NOMO-1 treated with dmso at 0.1 percent for 144 hours (cell line): ENCODE measurements around the gene RTBDN.
"Not testable (repeated sequence)": the region's sequence is repeated elsewhere in the genome, so short reads cannot be mapped to it uniquely, and the experiment has no call there.

ENCODE experiments used
- DNase-seq: peaks from one replicate; lab custom pipeline; 2025; ENCODE audit not compliant: unreplicated experiment; lab: John Stamatoyannopoulos, UW

The RTBDN gene

DNA sequence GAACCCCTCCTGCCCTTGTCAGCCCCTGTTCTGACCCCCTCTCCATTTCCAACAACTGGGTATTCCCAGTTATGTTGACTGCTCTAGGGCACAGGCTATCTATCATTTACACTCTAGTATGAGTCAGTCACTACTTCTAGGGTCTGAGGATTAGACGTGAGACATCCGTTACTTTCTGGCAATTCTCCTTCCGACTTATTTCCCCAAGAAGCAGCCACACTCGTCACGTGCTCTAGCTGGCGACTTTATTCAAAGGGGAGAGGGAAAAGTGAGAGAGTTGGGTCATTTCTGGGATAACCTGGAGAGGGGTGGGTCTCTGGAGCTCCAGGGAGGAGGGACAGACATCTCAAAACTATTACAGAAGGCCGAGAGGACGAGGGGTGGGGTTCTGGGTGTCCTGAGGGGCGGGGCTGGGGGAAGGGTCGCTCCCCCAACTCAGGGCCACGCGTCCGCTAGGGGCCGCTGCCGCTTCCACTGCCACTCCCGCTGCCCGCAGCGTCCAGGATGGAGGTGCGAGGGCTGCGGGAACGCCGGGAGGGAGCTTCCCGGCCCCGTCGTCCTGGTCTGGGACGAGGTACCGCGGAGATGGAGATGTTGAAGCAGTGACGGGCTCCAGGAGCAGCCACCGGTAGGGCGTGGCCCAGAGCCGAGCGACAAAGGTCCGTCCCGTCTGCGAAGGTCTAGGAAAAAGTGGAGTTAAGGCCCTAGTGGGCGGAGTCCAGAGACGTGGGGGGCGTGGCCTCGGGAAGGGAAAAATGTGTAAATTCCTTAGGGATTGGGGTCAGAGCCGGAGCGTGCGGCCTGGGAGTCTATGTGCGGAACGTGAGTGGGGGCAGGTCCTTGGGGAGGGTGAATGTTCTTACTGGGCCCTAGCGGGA is 8.9 kb downstream of the RTBDN start:
- DNase-seq: no peak

DNA sequence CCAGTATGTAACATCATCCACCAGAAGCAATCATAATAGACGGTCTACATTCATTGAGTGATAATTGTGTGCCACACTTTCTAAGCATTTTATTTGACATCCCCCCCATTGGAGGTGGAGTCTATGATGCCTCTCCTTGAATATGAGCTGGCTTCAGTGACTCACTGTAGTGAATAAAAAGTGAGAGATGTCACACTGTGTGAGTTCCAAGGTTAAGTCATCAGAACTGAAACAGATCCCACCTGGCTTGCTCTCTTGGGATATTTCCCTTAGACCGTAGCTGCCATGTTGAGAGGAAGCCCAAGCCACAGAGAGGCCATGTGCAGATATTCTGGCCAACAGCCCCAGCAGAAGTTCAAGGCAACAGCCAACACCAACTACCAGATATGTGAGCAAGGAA is 12.6 kb downstream of the RTBDN start:
- no peak for DNase-seq

DNA sequence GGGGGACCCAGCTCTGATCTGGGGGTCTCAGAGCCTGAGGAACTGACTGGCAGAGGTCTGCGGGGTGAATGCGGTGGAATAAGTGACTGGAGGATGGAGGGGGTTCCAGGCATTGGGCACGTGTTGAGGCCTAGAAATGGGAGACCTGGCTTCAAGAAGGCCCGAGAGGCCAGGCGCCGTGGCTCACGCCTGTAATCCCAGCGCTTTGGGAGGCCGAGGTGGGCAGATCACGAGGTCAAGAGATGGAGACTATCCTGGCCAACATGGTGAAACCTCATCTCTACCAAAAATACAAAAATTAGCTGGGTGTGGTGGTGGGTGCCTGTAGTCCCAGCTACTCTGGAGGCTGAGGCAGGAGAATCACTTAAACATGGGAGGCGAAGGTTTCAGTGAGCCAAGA is 16.6 kb downstream of the RTBDN start:
- DNase-seq: not testable (repeated sequence)

DNA sequence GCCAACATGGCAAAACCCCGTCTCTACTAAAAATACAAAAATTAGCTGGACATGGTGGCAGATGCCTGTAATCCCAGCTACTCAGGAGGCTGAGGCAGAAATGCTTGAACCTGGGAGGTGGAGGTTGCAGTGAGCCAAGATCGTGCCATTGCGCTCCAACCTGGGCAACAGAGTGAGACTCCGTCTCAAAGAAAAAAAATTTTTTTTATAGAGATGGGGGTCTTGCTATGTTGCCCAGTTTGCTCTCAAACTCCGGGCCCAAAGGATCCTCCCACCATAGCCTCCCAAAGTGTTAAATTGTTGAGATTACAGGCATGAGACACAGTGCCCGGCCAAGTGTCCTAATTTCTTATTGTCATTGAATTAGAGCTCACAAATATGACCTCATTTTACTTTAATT is 17.2 kb downstream of the RTBDN start:
- not testable (repeated sequence) for DNase-seq

DNA sequence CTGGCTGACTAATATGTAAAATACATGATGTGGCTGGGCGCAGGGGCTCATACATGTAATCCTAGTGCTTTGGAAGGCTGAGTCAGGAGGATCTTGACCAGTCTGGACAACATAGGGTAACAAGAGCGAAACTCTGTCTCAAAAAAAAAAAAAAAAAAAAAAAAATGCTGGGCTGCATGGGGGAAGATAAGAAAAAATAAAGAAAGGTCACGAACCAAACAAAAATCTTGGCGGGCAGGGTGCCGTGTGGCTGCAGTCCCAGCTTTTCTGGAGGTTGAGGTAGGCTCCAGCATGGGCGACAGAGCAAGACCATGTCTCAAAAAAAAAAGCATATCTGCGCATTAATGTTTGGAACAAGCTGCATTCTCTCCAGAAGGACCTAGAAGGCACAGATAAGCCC is 19.3 kb downstream of the RTBDN start:
- no peak for DNase-seq

DNA sequence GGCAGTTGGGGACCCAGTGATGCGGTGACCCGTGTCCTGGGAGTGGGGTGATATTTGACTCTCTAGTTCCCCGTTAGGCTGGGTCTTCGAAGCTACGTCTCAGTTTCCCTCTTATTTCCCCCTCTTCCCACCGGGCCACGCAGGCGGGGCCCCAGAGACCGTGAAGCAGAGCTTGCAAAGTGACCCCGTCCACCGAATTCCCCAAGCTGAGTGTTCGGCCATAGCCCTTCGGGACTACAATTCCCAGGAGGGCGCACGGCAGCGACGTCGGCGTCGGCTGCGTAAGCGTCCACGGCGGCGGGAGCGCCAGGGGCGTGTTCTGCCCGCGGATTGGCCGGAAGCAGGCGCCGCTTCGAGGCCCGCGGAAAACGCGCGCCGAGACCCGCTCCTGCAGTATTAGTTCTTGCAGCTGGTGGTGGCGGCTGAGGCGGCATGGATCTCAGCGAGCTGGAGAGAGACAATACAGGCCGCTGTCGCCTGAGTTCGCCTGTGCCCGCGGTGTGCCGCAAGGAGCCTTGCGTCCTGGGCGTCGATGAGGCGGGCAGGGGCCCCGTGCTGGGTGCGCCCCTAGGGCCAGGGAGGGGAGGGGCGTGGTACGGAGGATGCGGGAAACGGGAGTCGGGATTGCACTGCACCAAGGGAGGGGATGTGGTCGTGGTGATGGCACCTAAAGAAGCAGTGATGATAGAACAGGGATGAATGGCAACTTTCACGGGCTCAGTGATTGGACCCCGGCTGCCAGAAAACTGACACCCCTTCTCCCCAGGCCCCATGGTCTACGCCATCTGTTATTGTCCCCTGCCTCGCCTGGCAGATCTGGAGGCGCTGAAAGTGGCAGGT is 27.9 kb downstream of the RTBDN start, which contains the start of gene RNASEH2A:
Gene RNASEH2A (plus strand): TSS at position 343 of the 840 bp plus-strand sequence. CDS start 90 bp downstream, at position 433.
- peak; percentile 90 for DNase-seq

DNA sequence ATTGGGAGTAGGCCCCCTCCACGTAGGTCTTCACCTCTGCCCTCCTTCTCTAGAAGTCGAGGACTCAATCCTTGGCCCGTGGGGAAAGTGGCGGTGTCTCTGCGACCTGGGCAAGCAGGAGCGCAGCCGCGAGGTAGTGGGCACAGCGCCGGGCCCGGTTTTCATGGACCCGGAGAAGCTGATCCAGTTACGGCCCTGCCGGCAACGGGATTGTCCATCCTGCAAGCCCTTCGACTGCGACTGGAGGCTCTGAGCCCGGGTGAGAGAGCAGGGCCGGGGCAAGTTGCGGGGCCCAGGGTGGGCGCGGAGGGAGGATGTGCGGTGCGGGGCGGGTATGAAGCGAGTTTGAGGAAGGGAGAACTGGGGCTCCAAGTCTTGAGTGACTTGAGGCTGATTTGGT is 30.3 kb downstream of the RTBDN start:
- DNase-seq: no peak

DNA sequence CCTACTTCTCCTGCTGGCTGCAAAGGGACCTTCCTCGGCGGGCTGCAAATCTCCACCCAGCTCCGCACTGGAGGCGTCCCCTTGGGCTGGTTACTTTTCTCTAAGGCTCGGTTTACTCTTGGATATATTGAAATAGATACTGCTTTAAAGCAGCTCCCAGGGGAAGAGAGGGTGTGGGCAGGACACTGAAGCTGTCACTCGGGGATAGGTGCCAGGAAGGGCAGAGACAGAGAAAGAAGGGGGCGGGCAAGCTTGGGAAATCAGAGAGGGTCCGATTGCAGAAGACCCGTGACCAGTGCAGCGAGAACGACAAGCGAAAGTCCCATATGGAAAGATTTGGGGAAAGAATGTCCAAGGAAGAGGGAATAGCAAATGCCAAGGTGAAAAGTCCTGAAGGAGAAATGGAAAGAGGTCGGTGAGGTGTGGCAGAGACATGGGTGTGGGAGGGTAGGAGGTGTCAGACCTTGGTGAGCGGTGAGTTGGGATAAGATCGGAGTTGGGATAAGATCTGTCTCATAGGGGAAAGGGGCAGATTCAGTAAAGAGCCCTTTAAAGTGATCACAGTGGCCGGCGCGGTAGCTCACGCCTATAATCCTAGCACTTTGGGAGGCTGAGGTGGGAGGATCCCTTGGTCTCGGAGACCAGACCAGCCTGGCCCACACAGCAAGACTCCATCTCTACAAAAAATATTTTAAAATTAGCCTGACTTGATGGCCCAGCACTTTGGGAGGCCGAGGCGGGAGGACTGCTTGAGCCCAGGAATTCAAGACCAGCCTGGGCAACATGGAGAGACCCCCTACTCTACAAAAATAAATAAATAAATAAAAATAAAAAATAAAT is 31.9 kb downstream of the RTBDN start:
- no peak for DNase-seq

DNA sequence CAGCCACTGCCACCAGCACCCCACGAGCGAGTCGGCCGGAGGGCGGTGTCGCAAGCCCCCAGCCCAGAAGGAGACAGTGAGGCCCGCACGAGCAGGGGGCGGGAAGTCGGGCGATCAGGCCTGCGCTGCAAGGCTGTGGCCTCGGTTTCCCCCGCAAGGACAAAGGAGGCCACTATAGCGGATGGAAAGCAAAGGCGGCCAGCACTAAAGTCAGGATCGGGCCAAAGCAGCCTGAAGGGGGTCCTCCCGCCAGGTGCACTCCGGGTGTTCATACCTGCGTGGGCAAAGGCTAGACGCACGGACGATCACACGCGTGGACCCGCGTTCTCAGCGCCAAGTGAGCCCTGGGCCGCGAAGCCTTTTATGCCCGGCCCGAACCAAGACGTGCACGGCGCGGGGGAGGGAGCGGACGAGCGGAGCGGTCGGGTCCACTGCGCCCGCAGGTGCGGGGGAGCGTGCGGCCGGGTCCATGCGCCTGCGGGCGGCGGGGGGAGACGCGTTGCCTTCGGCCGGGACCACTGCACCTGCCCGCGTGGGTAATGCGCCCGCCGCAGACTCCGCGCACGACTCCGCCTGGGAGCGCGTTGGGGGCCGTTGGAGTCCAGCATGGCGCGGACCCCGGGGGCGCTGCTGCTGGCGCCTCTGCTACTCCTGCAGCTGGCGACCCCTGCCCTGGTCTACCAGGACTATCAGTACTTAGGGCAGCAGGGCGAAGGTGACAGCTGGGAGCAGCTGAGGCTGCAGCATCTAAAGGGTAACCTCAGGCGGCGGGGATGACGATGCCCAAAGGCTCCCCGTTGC is 32.7 kb downstream of the RTBDN start, which contains the start of the genes PRDX2 and THSD8:
Gene PRDX2 (minus strand): TSS at position 335 of the 801 bp plus-strand sequence. CDS start 539 bp downstream, outside the sequence.
Gene THSD8 (plus strand): TSS at position 604 of the 801 bp plus-strand sequence. CDS start 3 bp downstream, at position 607.
- peak; percentile 51 for DNase-seq

DNA sequence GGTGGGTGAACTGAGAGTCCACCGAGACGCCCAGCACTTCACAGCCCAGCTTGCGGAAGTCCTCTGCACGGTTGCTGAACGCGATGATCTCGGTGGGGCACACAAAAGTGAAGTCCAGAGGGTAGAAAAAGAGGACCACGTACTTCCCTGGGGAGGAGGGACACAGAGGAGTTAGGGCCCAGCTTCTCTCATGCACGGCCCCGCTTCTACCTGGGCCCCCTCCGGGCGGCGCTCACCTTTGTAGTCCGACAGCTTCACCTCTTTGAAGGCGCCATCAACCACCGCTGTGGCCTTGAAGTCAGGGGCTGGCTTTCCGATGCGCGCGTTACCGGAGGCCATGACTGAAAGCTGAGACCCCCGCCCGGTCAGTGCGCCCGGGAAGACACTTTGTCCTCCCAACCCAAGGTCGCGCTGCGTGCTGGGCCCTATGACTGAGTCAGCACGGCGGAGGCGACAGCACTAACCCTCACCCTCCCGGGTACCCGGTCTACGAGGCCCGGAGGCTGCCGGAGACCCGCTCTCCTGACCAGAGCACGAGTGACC is 33.4 kb downstream of the RTBDN start:
- no peak for DNase-seq

DNA sequence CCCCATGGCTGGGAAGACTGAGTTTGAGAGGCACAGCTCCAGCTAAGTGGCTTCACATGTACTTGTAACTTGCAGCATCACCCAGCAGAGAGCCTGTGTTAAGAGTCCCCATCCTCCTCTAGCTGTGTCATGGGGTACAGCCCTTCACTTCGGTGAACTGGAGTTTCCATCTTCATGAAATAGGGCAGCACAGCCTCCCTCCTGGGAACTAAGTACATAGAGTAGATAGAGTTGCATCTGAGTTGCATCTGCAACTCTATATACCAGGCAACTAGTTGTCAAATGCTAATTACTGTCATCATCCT is 34.0 kb downstream of the RTBDN start:
- no peak for DNase-seq

DNA sequence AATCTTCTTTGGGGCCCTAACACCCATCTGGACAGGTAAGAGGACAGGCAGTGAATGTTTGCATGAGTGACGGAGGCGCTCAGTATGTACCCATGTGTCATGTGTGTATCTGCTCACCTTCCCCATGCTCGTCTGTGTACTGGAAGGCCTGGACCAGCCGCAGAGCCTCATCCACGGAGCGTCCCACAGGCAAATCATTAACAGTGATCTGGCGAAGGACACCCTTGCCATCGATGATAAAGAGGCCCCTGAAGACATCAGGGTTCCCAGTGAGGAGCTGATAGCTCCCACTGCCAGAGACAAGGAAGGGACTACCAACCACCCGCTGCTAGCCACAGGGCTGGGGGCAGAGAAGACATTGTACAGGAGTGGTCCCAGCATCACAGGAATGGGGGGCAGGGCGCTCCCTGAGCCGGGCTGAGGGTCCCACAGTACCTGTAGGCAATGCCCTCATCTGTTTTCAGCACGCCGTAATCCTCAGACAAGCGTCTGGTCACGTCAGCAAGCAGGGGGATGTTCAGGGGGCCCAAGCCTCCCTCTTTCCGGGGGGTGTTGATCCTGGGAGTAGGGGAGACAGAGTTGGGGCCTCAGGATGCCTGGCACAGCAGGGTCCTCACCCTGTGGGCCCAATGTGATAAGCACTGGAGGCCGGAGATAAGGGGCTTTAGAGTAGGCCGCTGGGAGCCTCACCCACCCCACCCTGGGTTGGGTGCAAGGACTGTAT is 34.5 kb downstream of the RTBDN start:
- DNase-seq: no peak

DNA sequence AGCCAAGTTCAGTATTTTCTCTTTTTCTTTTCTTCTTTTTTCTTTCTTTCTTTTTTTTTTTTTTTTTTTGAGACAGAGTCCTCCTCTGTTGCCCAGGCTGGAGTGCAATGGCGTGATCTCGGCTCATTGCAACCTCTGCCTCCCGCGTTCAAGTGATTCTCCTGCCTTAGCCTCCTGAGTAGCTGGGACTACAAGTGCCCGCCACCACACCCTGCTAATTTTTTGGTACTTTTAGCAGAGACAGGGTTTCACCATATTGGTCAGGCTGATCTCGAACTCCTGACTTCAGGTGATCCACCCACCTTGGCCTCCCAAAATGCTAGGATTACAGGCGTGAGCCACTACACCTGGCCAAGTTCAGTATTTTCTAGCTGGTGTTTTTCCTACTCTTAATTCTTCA is 36.8 kb downstream of the RTBDN start:
- not testable (repeated sequence) for DNase-seq

DNA sequence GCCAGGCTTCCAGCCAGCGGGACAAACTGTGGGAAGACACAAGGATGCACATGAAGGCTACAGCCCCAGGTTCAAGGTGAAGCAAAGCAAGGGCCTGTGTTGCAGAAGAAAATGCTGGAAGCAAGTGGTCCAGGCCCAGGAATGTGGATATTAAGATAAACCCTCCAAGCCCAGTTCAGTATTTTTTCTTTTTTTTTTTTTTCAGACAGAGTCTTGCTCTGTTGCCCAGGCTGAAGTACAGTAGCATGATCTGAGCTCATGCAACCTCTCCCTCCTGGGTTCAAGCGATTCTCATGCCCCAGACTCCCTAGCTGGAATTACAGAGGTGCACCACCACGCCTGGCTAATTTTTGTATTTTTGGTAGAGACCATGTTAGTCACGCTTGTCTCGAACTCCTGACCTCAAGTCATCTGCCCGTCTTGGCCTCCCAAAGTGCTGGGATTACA is 37.2 kb downstream of the RTBDN start:
- DNase-seq: no peak

DNA sequence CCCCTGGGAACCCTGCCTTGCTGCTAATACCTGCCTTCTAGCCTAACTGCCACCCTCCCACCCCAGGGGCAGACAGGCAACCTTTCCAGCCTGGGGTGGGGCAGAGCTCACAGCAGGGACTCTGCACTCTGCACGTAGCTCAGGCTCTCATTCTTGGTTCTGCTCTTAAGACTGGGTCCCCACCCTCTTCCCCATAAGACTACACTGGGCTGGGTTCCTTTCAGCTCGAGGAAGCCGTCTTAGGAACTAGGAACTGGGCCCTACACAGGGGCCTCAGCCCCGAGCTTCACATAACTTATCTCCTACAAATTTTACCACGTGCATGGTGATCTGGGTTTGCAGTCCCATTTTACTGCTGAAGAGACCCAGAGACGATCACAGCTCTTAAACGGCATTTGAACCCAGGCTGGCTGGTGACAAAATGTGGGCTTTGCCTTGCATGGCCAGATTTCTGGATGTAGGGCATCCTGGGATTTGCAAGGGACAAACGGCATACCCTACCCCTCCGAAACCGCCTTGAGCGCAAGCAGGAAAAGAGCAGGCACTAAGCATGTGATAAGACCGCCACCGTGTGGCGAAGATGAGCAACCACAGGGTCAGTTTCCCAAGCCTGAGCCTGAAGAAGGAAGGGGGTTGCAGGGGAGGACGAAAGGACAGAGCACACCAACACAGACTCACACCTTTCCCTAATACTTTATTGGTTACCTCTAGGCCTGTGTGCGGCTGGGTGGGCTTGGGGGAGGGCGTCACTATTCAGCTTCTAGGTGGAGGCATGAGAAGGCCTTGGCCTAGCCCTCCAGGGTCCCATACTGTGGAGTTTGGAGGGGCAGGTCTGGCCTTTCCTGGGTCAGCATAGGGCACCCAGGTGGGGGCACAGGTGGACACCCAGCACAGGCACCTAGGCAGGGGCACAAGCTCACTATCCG is 38.0 kb downstream of the RTBDN start:
- peak; percentile 42 for DNase-seq

DNA sequence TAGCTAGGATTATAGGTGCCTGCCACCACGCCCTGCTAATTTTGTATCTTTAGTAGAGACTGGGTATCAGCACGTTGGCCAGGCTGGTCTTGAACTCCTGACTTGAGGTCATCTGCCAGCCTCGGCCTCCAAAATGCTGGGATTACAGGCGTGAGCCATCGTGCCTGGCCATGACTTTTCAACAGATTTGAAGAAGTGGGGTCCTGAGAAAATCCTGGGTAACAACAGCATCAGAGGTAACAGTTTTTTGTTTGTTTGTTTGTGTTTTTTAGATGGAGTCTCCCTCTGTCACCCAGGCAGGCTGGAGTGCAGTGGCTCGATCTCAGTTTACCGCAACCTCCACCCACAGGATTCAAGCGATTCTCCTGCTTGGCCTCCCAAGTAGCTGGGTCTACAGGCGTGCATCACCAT is 39.4 kb downstream of the RTBDN start:
- no peak for DNase-seq

DNA sequence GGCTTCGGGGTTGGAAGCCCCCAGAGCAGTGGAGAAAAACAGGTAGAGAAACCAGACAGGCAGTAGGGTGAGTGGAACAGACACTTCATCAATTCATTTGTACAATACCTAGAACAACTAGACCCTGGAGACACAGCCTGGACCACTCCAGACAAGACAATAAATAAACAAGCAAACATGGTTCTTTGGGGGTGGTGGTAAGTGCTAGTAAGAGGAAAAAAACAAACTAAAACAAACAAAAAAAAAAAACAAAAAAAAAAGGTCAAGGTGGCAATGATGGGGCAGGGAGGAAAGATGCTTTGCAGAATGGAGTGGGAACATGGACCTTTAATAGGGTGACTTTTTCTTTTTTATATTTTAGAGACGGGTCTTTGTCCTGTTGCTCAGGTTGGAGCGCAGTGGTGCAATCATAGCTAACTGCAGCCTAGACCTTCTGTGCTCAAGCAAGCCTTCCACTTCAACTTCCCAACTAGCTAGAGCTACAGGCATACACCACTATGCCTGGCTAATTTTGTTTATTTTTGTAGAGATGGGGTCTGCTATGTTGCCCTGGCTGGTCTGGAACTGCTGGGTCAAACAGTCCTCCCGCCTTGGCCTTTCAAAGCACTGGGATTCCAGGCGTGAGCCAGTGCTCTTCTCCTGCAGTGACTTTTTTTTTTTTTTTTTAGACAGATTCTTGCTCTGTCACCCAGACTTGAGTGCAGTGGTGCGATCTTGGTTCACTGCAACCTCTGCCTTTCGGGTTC is 40.0 kb downstream of the RTBDN start:
- DNase-seq: no peak
